Measurements from ENCODE around the gene FAM171A1. TPM values are rescaled to one million over a fixed set of nuclear protein-coding genes. Genes with fewer than 3 reads are reported as not detected.

The FAM171A1 gene
- total and polyA plus RNA-seq, 7 donors, result 4.3 to 29.0 (median 7.2) TPM

GRCh38 chr10:15220445-15220844 lies 150.6 kb downstream of the FAM171A1 start:
- DNase-seq, result no peak
- H3K9me3 ChIP-seq, result no peaks in the 10 kb centered on the region
- 93 to 96% methylated on average over 3 of the region's 3 CpGs for WGBS, 2 donors
- H3K4me1 ChIP-seq, result no peaks in the 10 kb centered on the region
- no peak for TF ChIP-seq EP300 (IDR thresholded peaks at IDR 0.05)
- no peak for TF ChIP-seq POLR2AphosphoS5 (IDR thresholded peaks at IDR 0.05)
- no peak for TF ChIP-seq POLR2A (IDR thresholded peaks at IDR 0.05)
- TF ChIP-seq CTCF (IDR thresholded peaks at IDR 0.05), result no peak
- H3K27me3 ChIP-seq, result no peaks in the 10 kb centered on the region
- no peak overlapping the region for H3K4me3 ChIP-seq
- H3K36me3 ChIP-seq, result peaks cover 0 to 10% (median 0%) of the 10 kb centered on the region in 4 donors
- intact Hi-C loops (cut with DNase I), result no loop called here
- H3K27ac ChIP-seq, result no peak overlapping the region

GRCh38 chr10:15216700-15217099 lies 154.4 kb downstream of the FAM171A1 start:
- H3K9me3 ChIP-seq, result no peaks in the 10 kb centered on the region
- TF ChIP-seq POLR2A (IDR thresholded peaks at IDR 0.05) (no peak), EP300 (IDR thresholded peaks at IDR 0.05) (no peak), POLR2AphosphoS5 (IDR thresholded peaks at IDR 0.05) (no peak), CTCF (IDR thresholded peaks at IDR 0.05) (no peak)
- H3K4me3 ChIP-seq, result no peak overlapping the region
- H3K27ac ChIP-seq, result no peak overlapping the region
- no peaks in the 10 kb centered on the region for H3K27me3 ChIP-seq
- no peaks in the 10 kb centered on the region for H3K4me1 ChIP-seq
- 94% methylated on average over 6 of the region's 6 CpGs for WGBS, 2 donors
- peaks cover 0 to 30% (median 6%) of the 10 kb centered on the region in 4 donors for H3K36me3 ChIP-seq
- no peak for DNase-seq
- intact Hi-C loops (cut with DNase I), result no loop called here

- Histone ChIP-seq H3K4me1 (peaks cover 0 to 10% (median 3%) of the 10 kb centered on the region in 4 donors), H3K27me3 (no peaks in the 10 kb centered on the region), H3K36me3 (peaks cover 0 to 30% (median 6%) of the 10 kb centered on the region in 4 donors), H3K27ac (no peak overlapping the region), H3K4me3 (no peak overlapping the region), H3K9me3 (no peaks in the 10 kb centered on the region)
- no peak for TF ChIP-seq CTCF (IDR thresholded peaks at IDR 0.05)
- no peak for TF ChIP-seq EP300 (IDR thresholded peaks at IDR 0.05)
- TF ChIP-seq POLR2AphosphoS5 (IDR thresholded peaks at IDR 0.05), result no peak
- no peak for TF ChIP-seq POLR2A (IDR thresholded peaks at IDR 0.05)
- WGBS, 2 donors, result 95% methylated on average over 17 of the region's 17 CpGs
- DNase-seq, result no peak
- intact Hi-C loops (cut with DNase I), result no loop called here
Measured at GRCh38 chr10:15214237-15214636, 156.9 kb downstream of the FAM171A1 start.

GRCh38 chr10:15213461-15213861 lies 157.6 kb downstream of the FAM171A1 start:
- H3K4me1 ChIP-seq, result peaks cover 0 to 10% (median 3%) of the 10 kb centered on the region in 4 donors
- H3K27ac ChIP-seq, result no peak overlapping the region
- no peak for DNase-seq
- H3K27me3 ChIP-seq, result no peaks in the 10 kb centered on the region
- TF ChIP-seq POLR2A (IDR thresholded peaks at IDR 0.05), result no peak
- no peak for TF ChIP-seq EP300 (IDR thresholded peaks at IDR 0.05)
- TF ChIP-seq CTCF (IDR thresholded peaks at IDR 0.05), result no peak
- no peak for TF ChIP-seq POLR2AphosphoS5 (IDR thresholded peaks at IDR 0.05)
- WGBS, 2 donors, result 95 to 96% methylated on average over 18 of the region's 18 CpGs
- intact Hi-C loops (cut with DNase I), result no loop called here
- no peaks in the 10 kb centered on the region for H3K9me3 ChIP-seq
- peaks cover 0 to 25% (median 6%) of the 10 kb centered on the region in 4 donors for H3K36me3 ChIP-seq
- H3K4me3 ChIP-seq, result no peak overlapping the region

GRCh38 chr10:15211464-15211979 lies 159.6 kb downstream of the FAM171A1 start:
- Histone ChIP-seq H3K27me3 (no peaks in the 10 kb centered on the region), H3K4me3 (no peak overlapping the region), H3K27ac (no peak overlapping the region), H3K4me1 (peaks cover 0 to 10% (median 3%) of the 10 kb centered on the region in 4 donors), H3K36me3 (peaks cover 0 to 20% (median 6%) of the 10 kb centered on the region in 4 donors), H3K9me3 (no peaks in the 10 kb centered on the region)
- DNase-seq, result no peak
- WGBS, 2 donors, result 92 to 93% methylated on average over 6 of the region's 6 CpGs
- no peak for TF ChIP-seq EP300 (IDR thresholded peaks at IDR 0.05)
- no peak for TF ChIP-seq POLR2AphosphoS5 (IDR thresholded peaks at IDR 0.05)
- no peak for TF ChIP-seq CTCF (IDR thresholded peaks at IDR 0.05)
- TF ChIP-seq POLR2A (IDR thresholded peaks at IDR 0.05), result no peak
- intact Hi-C loops (cut with DNase I), result loop anchor here (2.0 kb wide), 1 partner anchor 207 kb away; no protein-coding TSS in a partner anchor
